ENCODE results near the gene TAF4.

- TF ChIP-seq CTCF (IDR thresholded peaks at IDR 0.05) (no peak), POLR2A (IDR thresholded peaks at IDR 0.05) (no peak)
These were observed 12.7 kb downstream of the TAF4 start for GRCh38 chr20:62052842-62053464.
